ENCODE measurements around the gene ATOH7. TPM values are rescaled to one million over a fixed set of nuclear protein-coding genes. Genes with fewer than 3 reads are reported as not detected.

The ATOH7 gene
- total RNA-seq, 1 donor from 2014 or later = not detected

- FAIRE-seq (no peak), DNase-seq (ENCODE audit: low read depth) (no peak)
- TF ChIP-seq CTCF (IDR thresholded peaks at IDR 0.05; ENCODE audit: insufficient read depth, low read length, severe bottlenecking) = no peak
- H3K36me3 ChIP-seq (ENCODE audit: control insufficient read depth, insufficient read depth, low read length) = no peaks in the 10 kb centered on the region
- H3K4me3 ChIP-seq (ENCODE audit: low read depth, low read length) = no peak overlapping the region
- H3K27me3 ChIP-seq (ENCODE audit: control insufficient read depth, insufficient read depth, low read length) = no peaks in the 10 kb centered on the region
Measured at GRCh38 chr10:68272833-68273232, 40.9 kb upstream of the ATOH7 start.

- FAIRE-seq (no peak), DNase-seq (ENCODE audit: low read depth) (no peak)
- H3K4me3 ChIP-seq (ENCODE audit: low read depth, low read length) = no peak overlapping the region
- H3K27me3 ChIP-seq (ENCODE audit: control insufficient read depth, insufficient read depth, low read length) = no peaks in the 10 kb centered on the region
- no peak for TF ChIP-seq CTCF (IDR thresholded peaks at IDR 0.05; ENCODE audit: insufficient read depth, low read length, severe bottlenecking)
- H3K36me3 ChIP-seq (ENCODE audit: control insufficient read depth, insufficient read depth, low read length) = no peaks in the 10 kb centered on the region
Measured at GRCh38 chr10:68271196-68271882, 39.4 kb upstream of the ATOH7 start.

- no peak for FAIRE-seq
- Histone ChIP-seq H3K27me3 (ENCODE audit: control insufficient read depth, insufficient read depth, low read length) (no peaks in the 10 kb centered on the region), H3K4me3 (ENCODE audit: low read depth, low read length) (no peak overlapping the region), H3K36me3 (ENCODE audit: control insufficient read depth, insufficient read depth, low read length) (no peaks in the 10 kb centered on the region)
- DNase-seq (ENCODE audit: low read depth) = no peak
- TF ChIP-seq CTCF (IDR thresholded peaks at IDR 0.05; ENCODE audit: insufficient read depth, low read length, severe bottlenecking) = no peak
Measured at GRCh38 chr10:68269562-68270290, 37.8 kb upstream of the ATOH7 start.

- DNase-seq (ENCODE audit: low read depth) (no peak), FAIRE-seq (no peak)
- H3K4me3 ChIP-seq (ENCODE audit: low read depth, low read length) = no peak overlapping the region
- H3K27me3 ChIP-seq (ENCODE audit: control insufficient read depth, insufficient read depth, low read length) = no peaks in the 10 kb centered on the region
- TF ChIP-seq CTCF (IDR thresholded peaks at IDR 0.05; ENCODE audit: insufficient read depth, low read length, severe bottlenecking) = no peak
- no peaks in the 10 kb centered on the region for H3K36me3 ChIP-seq (ENCODE audit: control insufficient read depth, insufficient read depth, low read length)
Measured at GRCh38 chr10:68261132-68261856, 29.4 kb upstream of the ATOH7 start.

GRCh38 chr10:68253346-68253745 is 21.4 kb upstream of the ATOH7 start:
- Histone ChIP-seq H3K4me3 (ENCODE audit: low read depth, low read length) (no peak overlapping the region), H3K27me3 (ENCODE audit: control insufficient read depth, insufficient read depth, low read length) (no peaks in the 10 kb centered on the region), H3K36me3 (ENCODE audit: control insufficient read depth, insufficient read depth, low read length) (no peaks in the 10 kb centered on the region)
- DNase-seq (ENCODE audit: low read depth) = no peak
- TF ChIP-seq CTCF (IDR thresholded peaks at IDR 0.05; ENCODE audit: insufficient read depth, low read length, severe bottlenecking) = no peak
- no peak for FAIRE-seq

Data from bronchial epithelial cell (primary cell).